ENCODE measurements around the gene SNUPN. TPM values are rescaled to one million over a fixed set of nuclear protein-coding genes. Genes with fewer than 3 reads are reported as not detected.

The SNUPN gene
- total RNA-seq, 1 experiment from 2014 or later: 12.5 TPM

DNA sequence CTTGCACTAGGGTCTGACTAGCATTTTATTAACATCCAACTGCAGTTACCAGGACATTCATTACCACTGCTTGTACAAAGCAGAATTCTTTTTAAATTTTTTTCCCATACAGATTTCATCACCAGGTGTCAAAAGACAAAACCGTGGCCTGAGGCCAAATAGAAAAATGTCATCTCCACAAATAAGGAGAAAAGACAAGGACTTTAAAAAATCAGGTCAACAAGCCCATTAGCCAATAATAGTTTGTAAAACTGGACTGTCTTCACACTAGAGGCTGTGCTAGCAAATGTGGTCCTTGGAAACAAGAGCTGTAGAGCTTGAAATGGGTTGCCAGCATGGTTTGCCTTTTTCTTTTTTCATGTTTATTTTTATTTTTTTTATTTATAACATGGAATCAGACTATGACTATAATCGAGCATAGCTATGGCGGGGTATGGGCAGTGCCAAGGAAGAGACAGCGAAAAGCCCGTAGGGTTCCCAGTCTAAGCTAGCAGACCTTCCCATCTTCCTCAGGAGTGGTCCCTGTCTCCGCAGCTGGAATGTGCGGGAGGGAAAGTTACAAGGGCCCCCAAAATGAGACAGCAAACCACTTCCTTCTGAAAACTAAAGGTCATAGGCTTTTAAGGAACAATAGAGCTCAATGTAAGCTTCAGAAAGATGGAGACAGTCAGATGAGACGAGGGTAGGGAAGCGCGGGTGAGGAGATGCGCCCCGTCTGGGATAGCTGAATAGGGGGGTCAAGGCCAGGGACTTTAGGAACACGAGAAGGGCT, 47.9 kb downstream of the SNUPN start:
- TSS peak; percentile 46 for BruUV-seq (replicated peaks)
- Histone ChIP-seq H3K4me1 (peaks cover 16% of the 10 kb centered on the region), H3K4me3 (ENCODE audit: low read depth, low read length) (peak overlapping the region; percentile 70), H3K27me3 (replicated peaks; ENCODE audit: control insufficient read depth, insufficient read depth, low read length) (no peaks in the 10 kb centered on the region), H3K36me3 (ENCODE audit: control insufficient read depth, insufficient read depth, low read length) (peaks cover 1% of the 10 kb centered on the region; the same call in 1 of the 2 replicates), H3K9me3 (no peaks in the 10 kb centered on the region)
- ChIA-PET POLR2A (interaction anchor here (0.5 to 1.0 kb wide), 2 partner anchors 63 to 506 kb away, joined by 3 to 5 read pairs; partner anchors contain the start of gene IMP3), CTCF (interaction anchor here (0.6 to 1.1 kb wide), 4 partner anchors 12 to 171 kb away, joined by 3 read pairs; partner anchors contain the start of genes IMP3 and SNX33)
- H3K36me3 Mint-ChIP-seq (ENCODE audit: insufficient read depth, unreplicated experiment): peaks cover 11% of the 10 kb centered on the region
- DNase-seq: no peak
- H3K4me3 Mint-ChIP-seq (ENCODE audit: unreplicated experiment): peak overlapping the region; percentile 87
- peaks cover 12% of the 10 kb centered on the region for H3K4me1 Mint-ChIP-seq (ENCODE audit: low read depth, unreplicated experiment)
- intact Hi-C loops (cut with micrococcal nuclease; ENCODE audit: unreplicated experiment): loop anchor here (2.0 to 5.0 kb wide), 2 partner anchors 65 to 105 kb away; partner anchors contain the start of gene IMP3
- H3K27me3 Mint-ChIP-seq (ENCODE audit: insufficient read depth, unreplicated experiment): no peaks in the 10 kb centered on the region
- TF ChIP-seq, protein P1, sequence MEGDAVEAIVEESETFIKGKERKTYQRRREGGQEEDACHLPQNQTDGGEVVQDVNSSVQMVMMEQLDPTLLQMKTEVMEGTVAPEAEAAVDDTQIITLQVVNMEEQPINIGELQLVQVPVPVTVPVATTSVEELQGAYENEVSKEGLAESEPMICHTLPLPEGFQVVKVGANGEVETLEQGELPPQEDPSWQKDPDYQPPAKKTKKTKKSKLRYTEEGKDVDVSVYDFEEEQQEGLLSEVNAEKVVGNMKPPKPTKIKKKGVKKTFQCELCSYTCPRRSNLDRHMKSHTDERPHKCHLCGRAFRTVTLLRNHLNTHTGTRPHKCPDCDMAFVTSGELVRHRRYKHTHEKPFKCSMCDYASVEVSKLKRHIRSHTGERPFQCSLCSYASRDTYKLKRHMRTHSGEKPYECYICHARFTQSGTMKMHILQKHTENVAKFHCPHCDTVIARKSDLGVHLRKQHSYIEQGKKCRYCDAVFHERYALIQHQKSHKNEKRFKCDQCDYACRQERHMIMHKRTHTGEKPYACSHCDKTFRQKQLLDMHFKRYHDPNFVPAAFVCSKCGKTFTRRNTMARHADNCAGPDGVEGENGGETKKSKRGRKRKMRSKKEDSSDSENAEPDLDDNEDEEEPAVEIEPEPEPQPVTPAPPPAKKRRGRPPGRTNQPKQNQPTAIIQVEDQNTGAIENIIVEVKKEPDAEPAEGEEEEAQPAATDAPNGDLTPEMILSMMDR (IDR thresholded peaks at IDR 0.05; ENCODE audit: insufficient read depth in 1 of 2, low read depth in 1 of 2, low read length in 1 of 2, severe bottlenecking in 1 of 2, unreplicated experiment in 1 of 2): no peak
- peak overlapping the region; percentile 93 for H3K27ac Mint-ChIP-seq (ENCODE audit: unreplicated experiment)
- H3K9me3 Mint-ChIP-seq (ENCODE audit: unreplicated experiment): no peaks in the 10 kb centered on the region

DNA sequence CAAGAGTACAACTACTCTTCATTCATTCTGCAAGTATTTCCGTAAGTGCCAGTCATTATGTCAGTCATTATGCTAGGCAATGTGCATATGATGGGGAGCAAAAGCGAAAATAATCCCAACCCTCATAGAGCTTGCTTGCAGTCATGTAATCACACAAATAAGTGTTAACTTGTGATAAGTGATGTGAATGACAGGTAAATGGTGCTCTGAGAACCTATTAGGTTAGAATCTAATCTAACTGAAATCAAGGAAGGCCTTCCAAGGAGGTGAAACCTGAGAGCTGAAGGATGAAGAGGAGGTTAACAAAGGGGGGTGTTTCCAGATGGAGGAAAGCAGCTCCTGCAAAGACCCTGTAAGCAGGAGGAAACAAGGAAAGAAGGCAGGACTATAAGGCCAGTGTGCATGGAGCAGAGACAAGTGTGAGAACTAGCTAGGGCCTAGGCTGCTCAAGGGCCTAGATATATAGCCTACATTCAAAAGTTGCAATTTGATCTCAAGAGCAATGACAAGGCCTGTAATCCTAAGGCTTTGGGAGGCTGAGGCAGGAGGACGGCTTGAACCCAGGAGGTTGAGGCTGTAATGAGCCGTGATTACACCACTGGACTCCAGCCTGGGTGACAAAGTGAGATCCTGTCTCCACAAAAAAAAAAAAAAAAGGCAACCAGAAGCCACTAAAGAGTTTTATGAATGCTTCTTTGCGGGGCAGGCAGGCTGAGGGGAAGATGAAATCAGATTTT, 51.7 kb downstream of the SNUPN start:
- no peaks in the 10 kb centered on the region for H3K9me3 ChIP-seq
- POLR2A ChIA-PET: no interaction called here
- CTCF ChIA-PET: no interaction called here
- peaks cover 11% of the 10 kb centered on the region; the same call in 1 of the 2 replicates for H3K4me1 ChIP-seq
- intact Hi-C loops (cut with micrococcal nuclease; ENCODE audit: unreplicated experiment): no loop called here
- BruUV-seq (replicated peaks): no TSS peak
- Mint-ChIP-seq H3K4me1 (ENCODE audit: low read depth, unreplicated experiment) (peaks cover 6% of the 10 kb centered on the region), H3K36me3 (ENCODE audit: insufficient read depth, unreplicated experiment) (peaks cover 20% of the 10 kb centered on the region), H3K4me3 (ENCODE audit: unreplicated experiment) (no peak overlapping the region), H3K27ac (ENCODE audit: unreplicated experiment) (no peak overlapping the region), H3K27me3 (ENCODE audit: insufficient read depth, unreplicated experiment) (no peaks in the 10 kb centered on the region), H3K9me3 (ENCODE audit: unreplicated experiment) (no peaks in the 10 kb centered on the region)
- H3K4me3 ChIP-seq (ENCODE audit: low read depth, low read length): no peak overlapping the region
- no peaks in the 10 kb centered on the region for H3K27me3 ChIP-seq (replicated peaks; ENCODE audit: control insufficient read depth, insufficient read depth, low read length)
- DNase-seq: no peak
- TF ChIP-seq, protein P1 (IDR thresholded peaks at IDR 0.05; ENCODE audit: insufficient read depth in 1 of 2, low read depth in 1 of 2, low read length in 1 of 2, severe bottlenecking in 1 of 2, unreplicated experiment in 1 of 2): no peak
- H3K36me3 ChIP-seq (ENCODE audit: control insufficient read depth, insufficient read depth, low read length): peaks cover 1% of the 10 kb centered on the region; the same call in 1 of the 2 replicates

- Histone ChIP-seq H3K9me3 (no peaks in the 10 kb centered on the region), H3K4me3 (ENCODE audit: low read depth, low read length) (no peak overlapping the region), H3K36me3 (ENCODE audit: control insufficient read depth, insufficient read depth, low read length) (peaks cover 1% of the 10 kb centered on the region; the same call in 1 of the 2 replicates), H3K27me3 (replicated peaks; ENCODE audit: control insufficient read depth, insufficient read depth, low read length) (no peaks in the 10 kb centered on the region), H3K4me1 (peaks cover 14% of the 10 kb centered on the region)
- no peak overlapping the region for H3K4me3 Mint-ChIP-seq (ENCODE audit: unreplicated experiment)
- intact Hi-C loops (cut with micrococcal nuclease; ENCODE audit: unreplicated experiment): no loop called here
- no TSS peak for BruUV-seq (replicated peaks)
- H3K9me3 Mint-ChIP-seq (ENCODE audit: unreplicated experiment): no peaks in the 10 kb centered on the region
- H3K36me3 Mint-ChIP-seq (ENCODE audit: insufficient read depth, unreplicated experiment): peaks cover 20% of the 10 kb centered on the region
- POLR2A ChIA-PET: no interaction called here
- TF ChIP-seq, protein P1 (IDR thresholded peaks at IDR 0.05; ENCODE audit: insufficient read depth in 1 of 2, low read depth in 1 of 2, low read length in 1 of 2, severe bottlenecking in 1 of 2, unreplicated experiment in 1 of 2): no peak
- H3K27me3 Mint-ChIP-seq (ENCODE audit: insufficient read depth, unreplicated experiment): no peaks in the 10 kb centered on the region
- CTCF ChIA-PET: no interaction called here
- no peak for DNase-seq
- peaks cover 6% of the 10 kb centered on the region for H3K4me1 Mint-ChIP-seq (ENCODE audit: low read depth, unreplicated experiment)
- no peak overlapping the region for H3K27ac Mint-ChIP-seq (ENCODE audit: unreplicated experiment)
These were observed 55.2 kb downstream of the SNUPN start for GRCh38 chr15:75570126-75570845.

All from Caco-2 (cell line).